Esophagus squamous epithelium (tissue), 5 donors: Measurements from ENCODE around the gene STN1. TPM values are rescaled to one million over a fixed set of nuclear protein-coding genes. Genes with fewer than 3 reads are reported as not detected.

Source experiments
- DNase-seq: peaks from one replicate; lab custom pipeline; 2025; lab: John Stamatoyannopoulos, UW
- H3K27ac ChIP-seq, 4 donors: fragments of 200-600 bp; sonication (generic); one replicate each; pipeline ENCODE4 v1.5.1; 2016 to 2019; ENCODE audit warnings: mild to moderate bottlenecking in 1 of 4
- H3K27me3 ChIP-seq, 4 donors: fragments of 200-600 bp; sonication (generic); 1 replicate in 3 of 4; 2 replicates in 1 of 4; pipeline versions ENCODE4 v1.5.1 to v1.6.0; 2017 to 2021; ENCODE audit warnings: antibody characterized with exemption in 1 of 4
- H3K36me3 ChIP-seq, 3 donors: fragments of 200-600 bp; sonication (generic); one replicate each; pipeline ENCODE4 v1.5.1; 2016 to 2019
- H3K4me1 ChIP-seq, 3 donors: fragments of 200-600 bp; sonication (generic); one replicate each; pipeline ENCODE4 v1.5.1; 2017 to 2019
- H3K4me3 ChIP-seq, 4 donors: fragments of 200-600 bp; sonication (generic); 1 replicate in 3 of 4; 2 replicates in 1 of 4; pipeline ENCODE4 v1.5.1; 2016 to 2019; ENCODE audit warnings: mild to moderate bottlenecking in 2 of 4, moderate library complexity in 1 of 4
- H3K9me3 ChIP-seq, 3 donors: fragments of 200-600 bp; sonication (generic); one replicate each; pipeline ENCODE4 v1.5.1; 2016 to 2019
- CTCF ChIP-seq, 6 experiments: fragments of 450-650 bp in 4 of 6; fragments of 200-600 bp in 2 of 6; sonication (generic) in 2 of 6; IDR thresholded peaks; one replicate each; pipeline ENCODE4 v1.5.1; 2016 to 2019; ENCODE audit warnings: antibody characterized with exemption in 6 of 6, mild to moderate bottlenecking in 4 of 6, moderate library complexity in 4 of 6
- POLR2A ChIP-seq, 4 donors: fragments of 450-650 bp; IDR thresholded peaks; one replicate each; pipeline ENCODE4 v1.6.1; 2017; ENCODE audit warnings: antibody characterized with exemption in 4 of 4, mild to moderate bottlenecking in 4 of 4, moderate library complexity in 3 of 4
- WGBS, 2 donors: methylation state at CpG; one replicate each; pipeline ENCODE4 v1.1.5; 2018; 5-methylcytosine and 5-hydroxymethylcytosine counted together
- intact Hi-C: fragments of 100-400 bp; cut with DNase I; formaldehyde crosslinking; loops from one replicate; pipeline ENCODE4 v1.15.0; 2022
- total RNA-seq, 4 donors: library from RNA; depleted of rRNA; stranded (reverse); fragments of >200 nt; gene quantifications; one replicate each; pipeline ENCODE4 v1.1.0, GENCODE V29; 2016
- donor health status: DM: yes; HTN: yes; CAD: no.

The STN1 gene
- total RNA-seq, 4 donors from 2014 or later, result 20.4 to 52.8 (median 32.5) TPM

- Histone ChIP-seq H3K4me3 (no peak overlapping the region), H3K27me3 (no peaks in the 10 kb centered on the region), H3K36me3 (no peaks in the 10 kb centered on the region), H3K9me3 (no peaks in the 10 kb centered on the region), H3K27ac (no peak overlapping the region), H3K4me1 (peaks cover 0 to 11% (median 0%) of the 10 kb centered on the region in 3 donors)
- WGBS, 2 donors, result 73 to 87% methylated on average over 3 of the region's 3 CpGs
- DNase-seq, result no peak
- TF ChIP-seq POLR2A (IDR thresholded peaks at IDR 0.05), result no peak
- intact Hi-C loops, result no loop called here
Observed at GRCh38 chr10:103947799-103948516, 30.0 kb upstream of the STN1 start.

DNA sequence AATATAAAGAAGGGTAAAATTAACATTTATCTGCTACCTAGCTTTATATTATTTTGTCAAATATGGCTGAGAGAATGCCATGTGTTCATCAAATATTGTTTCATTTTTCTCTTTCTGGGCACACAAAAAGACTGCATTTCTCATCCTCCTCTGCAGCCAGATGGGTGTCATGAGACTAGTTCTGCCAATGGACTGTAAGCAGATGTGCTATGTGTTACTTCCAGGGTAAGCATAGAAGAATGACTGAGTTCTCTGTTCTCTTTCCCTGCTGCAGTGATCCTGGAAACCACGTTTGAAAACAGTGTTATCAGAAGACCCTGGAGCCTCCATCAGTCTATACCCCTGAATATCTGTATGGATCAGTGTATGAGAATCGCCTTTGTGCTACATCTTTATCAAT is 24.9 kb upstream of the STN1 start:
- Histone ChIP-seq H3K9me3 (no peaks in the 10 kb centered on the region), H3K4me1 (peaks cover 0 to 30% (median 5%) of the 10 kb centered on the region in 3 donors), H3K27me3 (no peaks in the 10 kb centered on the region), H3K36me3 (no peaks in the 10 kb centered on the region), H3K4me3 (no peak overlapping the region), H3K27ac (no peak overlapping the region)
- DNase-seq, result no peak
- TF ChIP-seq CTCF (IDR thresholded peaks at IDR 0.05), result no peak
- no peak for TF ChIP-seq POLR2A (IDR thresholded peaks at IDR 0.05)
- intact Hi-C loops, result no loop called here
- 63 to 71% methylated on average over 2 of the region's 2 CpGs for WGBS, 2 donors

DNA sequence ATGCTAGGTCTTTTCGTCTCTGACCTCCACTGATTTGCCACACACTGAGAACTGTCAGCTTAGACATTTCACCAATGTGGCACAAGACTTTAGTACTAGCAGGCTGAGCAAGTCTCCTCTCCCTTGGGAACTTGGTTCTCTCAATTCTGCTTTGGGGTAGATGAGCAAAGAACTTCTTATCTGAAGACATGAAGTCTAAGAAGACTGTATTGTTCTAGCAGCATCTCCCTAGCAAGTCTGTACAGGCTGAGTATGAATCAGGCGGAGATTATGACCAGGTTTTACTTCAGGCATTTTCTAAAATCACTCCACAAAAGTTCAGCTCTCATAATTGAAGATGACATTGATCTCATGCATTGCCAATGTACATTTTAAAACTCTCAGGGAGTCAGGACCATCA is 23.8 kb upstream of the STN1 start:
- DNase-seq, result no peak
- H3K36me3 ChIP-seq, result no peaks in the 10 kb centered on the region
- TF ChIP-seq POLR2A (IDR thresholded peaks at IDR 0.05) (no peak), CTCF (IDR thresholded peaks at IDR 0.05) (no peak)
- H3K27me3 ChIP-seq, result no peaks in the 10 kb centered on the region
- peak overlapping the region in 3 of 4 donors; percentile 54 to 67 (median 65) for H3K27ac ChIP-seq
- WGBS, 2 donors, result 41 to 45% methylated on average over 2 of the region's 2 CpGs
- H3K9me3 ChIP-seq, result no peaks in the 10 kb centered on the region
- intact Hi-C loops, result no loop called here
- peaks cover 0 to 30% (median 5%) of the 10 kb centered on the region in 3 donors for H3K4me1 ChIP-seq
- H3K4me3 ChIP-seq, result no peak overlapping the region

DNA sequence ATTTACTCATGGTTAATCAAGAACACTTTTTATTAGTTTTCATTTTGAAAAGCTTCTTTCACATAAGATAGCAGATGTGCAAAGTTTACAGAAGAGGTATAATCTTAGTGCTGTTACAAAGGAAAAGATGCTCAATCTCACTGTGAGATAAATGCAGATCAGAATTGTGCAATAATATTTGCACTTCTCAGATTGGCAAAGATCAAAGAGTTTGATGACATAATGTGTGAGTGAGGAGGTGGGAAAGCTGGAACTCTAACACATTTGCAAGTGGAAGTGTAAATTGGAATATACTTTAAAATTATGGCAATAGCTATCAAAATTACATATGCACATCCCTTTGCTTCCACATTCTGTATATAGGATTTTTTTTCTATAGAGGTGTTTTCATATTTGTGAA is 21.5 kb upstream of the STN1 start:
- Histone ChIP-seq H3K27ac (no peak overlapping the region), H3K27me3 (no peaks in the 10 kb centered on the region), H3K4me3 (no peak overlapping the region), H3K4me1 (peaks cover 0 to 30% (median 5%) of the 10 kb centered on the region in 3 donors), H3K9me3 (no peaks in the 10 kb centered on the region), H3K36me3 (no peaks in the 10 kb centered on the region)
- intact Hi-C loops, result no loop called here
- no peak for DNase-seq
- TF ChIP-seq CTCF (IDR thresholded peaks at IDR 0.05) (no peak), POLR2A (IDR thresholded peaks at IDR 0.05) (no peak)

GRCh38 chr10:103936022-103936421 is 18.0 kb upstream of the STN1 start:
- intact Hi-C loops, result no loop called here
- Histone ChIP-seq H3K27me3 (no peaks in the 10 kb centered on the region), H3K27ac (no peak overlapping the region), H3K4me3 (no peak overlapping the region), H3K36me3 (no peaks in the 10 kb centered on the region), H3K4me1 (peaks cover 0 to 7% (median 0%) of the 10 kb centered on the region in 3 donors), H3K9me3 (no peaks in the 10 kb centered on the region)
- WGBS, 2 donors, result 71 to 76% methylated on average over 5 to 6 of the region's 6 CpGs
- DNase-seq, result no peak
- TF ChIP-seq POLR2A (IDR thresholded peaks at IDR 0.05) (no peak), CTCF (IDR thresholded peaks at IDR 0.05) (no peak)
